HepG2 (cell line): ENCODE data around the gene RBM44. TPM values are rescaled to one million over a fixed set of nuclear protein-coding genes. Genes with fewer than 3 reads are reported as not detected.
A peak's percentile ranks its signal among the peaks of the same experiment; 100 is the strongest.

Experiments
- ATF4 ChIP-seq, 2 experiments: fragments of 450-650 bp in 1 of 2; sonication (generic) in 1 of 2; formaldehyde crosslinking; IDR thresholded peaks; 2 replicates each; pipeline versions ENCODE4 v1.5.0 to v1.8.0; 2020 to 2022; ENCODE audit warnings: mild to moderate bottlenecking in 1 of 2, missing genetic modification reagents in 1 of 2
- BATF2 ChIP-seq: sonication (generic); formaldehyde crosslinking; IDR thresholded peaks from 2 replicates; pipeline ENCODE4 v1.8.0; 2022; ENCODE audit warnings: mild to moderate bottlenecking, missing genetic modification reagents, moderate library complexity
- BRD4 ChIP-seq: sonication (generic); formaldehyde crosslinking; IDR thresholded peaks from 2 replicates; pipeline ENCODE4 v1.4.0; 2020; ENCODE audit warnings: missing genetic modification reagents
- CBX1 ChIP-seq: IDR thresholded peaks from one replicate; pipeline ENCODE4 v1.6.1; 2016; ENCODE audit warnings: antibody characterized with exemption, low read depth
- JUN ChIP-seq: sonication (generic); formaldehyde crosslinking; IDR thresholded peaks from 2 replicates; pipeline ENCODE4 v1.4.0; 2020; ENCODE audit warnings: mild to moderate bottlenecking, missing genetic modification reagents
- SALL2 ChIP-seq: sonication (generic); formaldehyde crosslinking; IDR thresholded peaks from 2 replicates; pipeline ENCODE4 v1.8.1; 2023; ENCODE audit warnings: mild to moderate bottlenecking, missing genetic modification reagents, inconsistent platforms
- ZC3H4 ChIP-seq: sonication (generic); formaldehyde crosslinking; IDR thresholded peaks from 2 replicates; pipeline ENCODE4 v1.4.0; 2020; ENCODE audit warnings: missing genetic modification reagents, borderline replicate concordance
- ZFP36L1 ChIP-seq: sonication (generic); formaldehyde crosslinking; IDR thresholded peaks from 2 replicates; pipeline ENCODE4 v1.8.0; 2022; ENCODE audit warnings: mild to moderate bottlenecking, missing genetic modification reagents, moderate library complexity
- ZFX ChIP-seq: sonication (generic); formaldehyde crosslinking; IDR thresholded peaks from 2 replicates; pipeline ENCODE4 v1.4.0; 2020; ENCODE audit warnings: mild to moderate bottlenecking, low read depth, missing genetic modification reagents, moderate library complexity
- ZFYVE20 ChIP-seq: sonication (generic); formaldehyde crosslinking; IDR thresholded peaks from 2 replicates; pipeline ENCODE4 v1.8.0; 2023; ENCODE audit warnings: low read depth, mild to moderate bottlenecking, moderate library complexity, missing genetic modification reagents, borderline replicate concordance
- ZGPAT ChIP-seq: IDR thresholded peaks from 2 replicates; pipeline ENCODE4 v1.6.1; 2016; ENCODE audit warnings: mild to moderate bottlenecking
- ZNF251 ChIP-seq: sonication (generic); formaldehyde crosslinking; IDR thresholded peaks from 2 replicates; pipeline ENCODE4 v1.9.0; 2021; ENCODE audit warnings: mild to moderate bottlenecking, missing genetic modification reagents
- ZNF30 ChIP-seq: sonication (generic); formaldehyde crosslinking; IDR thresholded peaks from 2 replicates; pipeline ENCODE4 v1.5.0; 2020; ENCODE audit warnings: mild to moderate bottlenecking, missing genetic modification reagents
- ZNF350 ChIP-seq: sonication (generic); formaldehyde crosslinking; IDR thresholded peaks from 2 replicates; pipeline ENCODE4 v1.4.0; 2020; ENCODE audit warnings: mild to moderate bottlenecking, low read depth, missing genetic modification reagents, borderline replicate concordance
- ZNF484 ChIP-seq: sonication (generic); formaldehyde crosslinking; IDR thresholded peaks from 2 replicates; pipeline ENCODE4 v1.5.1; 2020; ENCODE audit warnings: mild to moderate bottlenecking, low read depth, missing genetic modification reagents, borderline replicate concordance
- ZNF781 ChIP-seq: sonication (generic); formaldehyde crosslinking; IDR thresholded peaks from 2 replicates; pipeline ENCODE4 v1.5.1; 2020; ENCODE audit warnings: borderline replicate concordance, mild to moderate bottlenecking, missing genetic modification reagents; ENCODE audit errors: not compliant biosample characterization
- ZNF784 ChIP-seq: sonication (generic); formaldehyde crosslinking; IDR thresholded peaks from 2 replicates; pipeline ENCODE4 v1.5.1; 2020; ENCODE audit warnings: missing genetic modification reagents, mild to moderate bottlenecking, borderline replicate concordance
- polyA plus RNA-seq, 8 experiments: library from polyadenylated mRNA; depleted of rRNA in 3 of 8; stranded (reverse) in 7 of 8; unstranded in 1 of 8; fragments of >200 nt; fragmentation: Illumina TruSeq in 4 of 8; extraction: Trizol in 4 of 8; gene quantifications; 2 replicates each; pipeline versions ENCODE4 v1.2.1 to v1.2.3, GENCODE V29; 2011 to 2016; ENCODE audit warnings: low read depth in 4 of 8, missing spikeins in 1 of 8, mixed read lengths in 1 of 8; ENCODE audit not compliant: insufficient read depth in 1 of 8
- total RNA-seq, 5 experiments: library from RNA; depleted of rRNA; stranded (reverse); fragments of >200 nt; fragmentation: Illumina TruSeq; extraction: Trizol; gene quantifications; 2 replicates each; pipeline ENCODE4 v1.2.3, GENCODE V29; 2016; ENCODE audit warnings: low read depth in 1 of 5
- TF ChIP-seq, protein P1 (sequence below): sonication (generic); formaldehyde crosslinking; IDR thresholded peaks from 2 replicates; pipeline ENCODE4 v1.5.0; 2020; ENCODE audit warnings: mild to moderate bottlenecking, missing genetic modification reagents
- TF ChIP-seq, protein P2 (sequence below): sonication (generic); formaldehyde crosslinking; IDR thresholded peaks from 2 replicates; pipeline ENCODE4 v1.5.0; 2020; ENCODE audit warnings: mild to moderate bottlenecking, missing genetic modification reagents

RBM44 gene
- total and polyA plus RNA-seq, 2 of the 13 experiments (the other 11 are each of a cell fraction or from before 2014, with no cell fraction given), result 0.13 to 0.50 TPM

- TF ChIP-seq, protein P1, sequence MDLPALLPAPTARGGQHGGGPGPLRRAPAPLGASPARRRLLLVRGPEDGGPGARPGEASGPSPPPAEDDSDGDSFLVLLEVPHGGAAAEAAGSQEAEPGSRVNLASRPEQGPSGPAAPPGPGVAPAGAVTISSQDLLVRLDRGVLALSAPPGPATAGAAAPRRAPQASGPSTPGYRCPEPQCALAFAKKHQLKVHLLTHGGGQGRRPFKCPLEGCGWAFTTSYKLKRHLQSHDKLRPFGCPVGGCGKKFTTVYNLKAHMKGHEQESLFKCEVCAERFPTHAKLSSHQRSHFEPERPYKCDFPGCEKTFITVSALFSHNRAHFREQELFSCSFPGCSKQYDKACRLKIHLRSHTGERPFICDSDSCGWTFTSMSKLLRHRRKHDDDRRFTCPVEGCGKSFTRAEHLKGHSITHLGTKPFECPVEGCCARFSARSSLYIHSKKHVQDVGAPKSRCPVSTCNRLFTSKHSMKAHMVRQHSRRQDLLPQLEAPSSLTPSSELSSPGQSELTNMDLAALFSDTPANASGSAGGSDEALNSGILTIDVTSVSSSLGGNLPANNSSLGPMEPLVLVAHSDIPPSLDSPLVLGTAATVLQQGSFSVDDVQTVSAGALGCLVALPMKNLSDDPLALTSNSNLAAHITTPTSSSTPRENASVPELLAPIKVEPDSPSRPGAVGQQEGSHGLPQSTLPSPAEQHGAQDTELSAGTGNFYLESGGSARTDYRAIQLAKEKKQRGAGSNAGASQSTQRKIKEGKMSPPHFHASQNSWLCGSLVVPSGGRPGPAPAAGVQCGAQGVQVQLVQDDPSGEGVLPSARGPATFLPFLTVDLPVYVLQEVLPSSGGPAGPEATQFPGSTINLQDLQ, result no peak
- TF ChIP-seq ZNF251, result no peak
- TF ChIP-seq, protein P2, sequence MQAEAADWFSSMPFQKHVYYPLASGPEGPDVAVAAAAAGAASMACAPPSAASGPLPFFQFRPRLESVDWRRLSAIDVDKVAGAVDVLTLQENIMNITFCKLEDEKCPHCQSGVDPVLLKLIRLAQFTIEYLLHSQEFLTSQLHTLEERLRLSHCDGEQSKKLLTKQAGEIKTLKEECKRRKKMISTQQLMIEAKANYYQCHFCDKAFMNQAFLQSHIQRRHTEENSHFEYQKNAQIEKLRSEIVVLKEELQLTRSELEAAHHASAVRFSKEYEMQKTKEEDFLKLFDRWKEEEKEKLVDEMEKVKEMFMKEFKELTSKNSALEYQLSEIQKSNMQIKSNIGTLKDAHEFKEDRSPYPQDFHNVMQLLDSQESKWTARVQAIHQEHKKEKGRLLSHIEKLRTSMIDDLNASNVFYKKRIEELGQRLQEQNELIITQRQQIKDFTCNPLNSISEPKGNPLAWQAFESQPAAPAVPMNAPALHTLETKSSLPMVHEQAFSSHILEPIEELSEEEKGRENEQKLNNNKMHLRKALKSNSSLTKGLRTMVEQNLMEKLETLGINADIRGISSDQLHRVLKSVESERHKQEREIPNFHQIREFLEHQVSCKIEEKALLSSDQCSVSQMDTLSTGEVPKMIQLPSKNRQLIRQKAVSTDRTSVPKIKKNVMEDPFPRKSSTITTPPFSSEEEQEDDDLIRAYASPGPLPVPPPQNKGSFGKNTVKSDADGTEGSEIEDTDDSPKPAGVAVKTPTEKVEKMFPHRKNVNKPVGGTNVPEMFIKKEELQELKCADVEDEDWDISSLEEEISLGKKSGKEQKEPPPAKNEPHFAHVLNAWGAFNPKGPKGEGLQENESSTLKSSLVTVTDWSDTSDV (CRISPR knock-in tag), result no peak
- TF ChIP-seq ZGPAT (CRISPR knock-in tag), result no peak
- TF ChIP-seq ZNF781 (CRISPR knock-in tag), result peak; percentile 90
- TF ChIP-seq ZNF350 (CRISPR knock-in tag), result peak; percentile 61
- TF ChIP-seq ZFX, result peak; percentile 33; the same call in 1 of the 2 replicates
- no peak for TF ChIP-seq ZNF484 (CRISPR knock-in tag)
- no peak for TF ChIP-seq ZNF30
- no peak for TF ChIP-seq ZFYVE20 (CRISPR knock-in tag)
- TF ChIP-seq SALL2 (CRISPR knock-in tag), result no peak
- TF ChIP-seq BATF2, result no peak
- TF ChIP-seq CBX1, result no peak
- no peak for TF ChIP-seq BRD4 (CRISPR knock-in tag)
- no peak for TF ChIP-seq ATF4 (CRISPR knock-in tag; IDR thresholded peaks at IDR 0.05)
- TF ChIP-seq ZNF784 (CRISPR knock-in tag), result no peak
- TF ChIP-seq ZFP36L1 (CRISPR knock-in tag), result no peak
- no peak for TF ChIP-seq JUN (CRISPR knock-in tag)
- no peak for TF ChIP-seq ZC3H4
Observed at GRCh38 chr2:237774811-237775553, 23.6 kb upstream of the RBM44 start (continued).
